HG03575 (cell line): Measurements from ENCODE around the gene SLC25A29.

ENCODE experiments used
- ATAC-seq: cut with Tn5 transposase; IDR thresholded peaks from one replicate; pipeline ENCODE4 v1.9.1; 2021; ENCODE audit not compliant: unreplicated experiment, insufficient number of reproducible peaks, low FRiP score; ENCODE audit errors: extremely low read depth

Gene SLC25A29

DNA sequence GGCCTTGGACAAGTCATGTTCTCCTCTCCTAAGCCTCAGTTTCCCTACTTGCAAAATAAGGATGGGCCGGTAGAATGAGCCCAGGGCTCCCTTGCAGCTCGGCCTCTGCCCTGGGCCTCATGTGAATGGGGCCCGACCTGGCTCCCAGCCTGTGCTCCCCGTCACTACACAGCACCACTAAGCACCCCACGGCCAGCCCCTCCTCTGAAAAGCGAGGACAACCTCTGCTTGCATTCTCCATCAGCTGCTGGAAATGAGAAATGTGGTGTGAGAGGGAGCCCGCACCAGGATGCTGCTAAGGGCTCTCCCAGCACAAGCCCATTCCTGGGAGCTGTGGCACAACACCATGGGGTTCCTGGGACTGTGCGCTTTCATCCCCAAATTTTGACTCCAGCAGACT is 27.1 kb upstream of the SLC25A29 start:
- no peak for ATAC-seq

DNA sequence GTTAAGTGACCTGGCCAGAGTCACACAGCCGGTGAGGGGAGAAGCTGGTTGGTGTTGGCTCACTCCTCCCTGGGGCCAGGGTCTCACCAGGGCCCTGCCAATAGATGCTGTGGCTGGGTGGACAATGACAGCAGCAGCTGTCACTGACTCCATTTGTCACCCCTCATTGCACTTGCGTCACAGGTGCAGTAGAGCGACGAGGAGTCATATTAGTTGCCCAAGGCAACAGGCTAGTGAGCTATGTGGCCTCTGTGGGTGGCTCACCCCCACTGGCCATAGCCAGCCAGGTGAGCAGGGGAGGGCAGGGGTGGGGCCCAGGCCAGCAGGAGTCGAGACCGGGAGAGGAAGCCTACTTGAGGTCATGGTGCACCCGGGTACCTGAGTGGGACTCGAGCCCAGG is 26.6 kb upstream of the SLC25A29 start:
- ATAC-seq: no peak

DNA sequence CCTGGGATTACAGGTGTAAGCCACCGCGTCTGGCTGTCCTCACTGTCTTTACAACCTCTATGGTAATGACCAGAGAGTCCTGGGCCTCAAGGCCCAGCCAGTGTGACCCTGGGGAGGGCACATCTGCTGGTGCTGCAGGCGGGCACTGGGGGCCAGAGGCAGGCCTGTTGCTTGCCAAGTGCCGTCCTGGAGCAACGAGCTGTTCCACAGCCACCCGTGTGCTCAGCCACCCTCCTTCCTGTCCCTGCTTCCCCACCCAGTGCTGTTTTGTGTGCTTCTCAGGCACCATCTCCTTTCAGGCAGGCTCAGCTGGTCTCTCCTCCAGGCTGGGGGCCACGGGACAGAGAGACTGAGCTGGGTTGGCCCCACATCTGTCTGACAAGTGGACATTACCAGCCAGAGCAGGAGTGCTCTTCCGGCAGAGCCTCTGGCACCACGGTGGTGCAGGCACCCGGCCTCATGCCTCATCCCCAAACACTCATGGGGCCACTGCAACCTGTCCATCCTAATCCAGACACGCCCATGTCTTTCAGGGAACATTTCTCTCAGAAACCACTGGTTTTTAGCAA is 25.9 kb upstream of the SLC25A29 start:
- ATAC-seq: no peak

- no peak for ATAC-seq
Observed at GRCh38 chr14:100330388-100330931, 24.2 kb upstream of the SLC25A29 start.

- ATAC-seq: no peak
Observed at GRCh38 chr14:100330007-100330344, 23.7 kb upstream of the SLC25A29 start.

DNA sequence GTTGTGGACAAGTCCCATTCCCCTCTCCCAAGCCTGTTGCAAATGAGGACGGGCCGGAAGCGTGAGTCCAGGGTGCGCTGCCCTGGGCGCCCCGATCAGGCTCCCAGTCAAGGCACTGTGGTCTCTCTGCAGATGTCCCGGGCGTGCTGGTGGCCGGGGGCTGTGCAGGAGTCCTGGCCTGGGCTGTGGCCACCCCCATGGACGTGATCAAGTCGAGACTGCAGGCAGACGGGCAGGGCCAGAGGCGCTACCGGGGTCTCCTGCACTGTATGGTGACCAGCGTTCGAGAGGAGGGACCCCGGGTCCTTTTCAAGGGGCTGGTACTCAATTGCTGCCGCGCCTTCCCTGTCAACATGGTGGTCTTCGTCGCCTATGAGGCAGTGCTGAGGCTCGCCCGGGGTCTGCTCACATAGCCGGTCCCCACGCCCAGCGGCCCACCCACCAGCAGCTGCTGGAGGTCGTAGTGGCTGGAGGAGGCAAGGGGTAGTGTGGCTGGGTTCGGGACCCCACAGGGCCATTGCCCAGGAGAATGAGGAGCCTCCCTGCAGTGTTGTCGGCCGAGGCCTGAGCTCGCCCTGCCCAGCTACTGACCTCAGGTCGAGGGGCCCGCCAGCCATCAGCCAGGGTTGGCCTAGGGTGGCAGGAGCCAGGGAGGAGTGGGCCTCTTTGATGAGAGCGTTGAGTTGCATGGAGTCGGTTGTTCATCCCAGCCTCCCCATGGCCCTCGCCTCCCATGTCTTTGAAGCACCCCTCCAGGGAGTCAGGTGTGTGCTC is 23.2 kb upstream of the SLC25A29 start:
- no peak for ATAC-seq

GRCh38 chr14:100328495-100329163 is 22.4 kb upstream of the SLC25A29 start:
- ATAC-seq: no peak

- no peak for ATAC-seq
Observed at GRCh38 chr14:100327128-100327527, 20.9 kb upstream of the SLC25A29 start.

DNA sequence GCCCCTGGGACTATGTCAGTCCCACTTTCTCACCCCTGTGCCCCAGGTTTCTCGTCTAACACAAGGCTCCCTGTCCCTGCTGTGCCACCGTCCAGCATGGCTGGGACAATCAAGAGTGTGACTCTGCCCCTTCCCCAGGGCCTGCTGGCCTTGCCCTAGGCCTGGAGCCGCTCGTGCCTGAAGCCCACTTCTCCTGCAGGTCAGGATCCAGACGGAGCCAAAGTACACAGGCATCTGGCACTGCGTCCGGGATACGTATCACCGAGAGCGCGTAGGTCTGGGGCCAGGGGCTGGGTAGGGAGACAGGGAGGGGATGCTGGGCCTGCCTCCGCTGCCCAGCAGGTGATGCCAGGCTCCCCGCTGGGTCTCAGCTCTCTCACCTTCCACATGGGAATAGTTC is 19.7 kb upstream of the SLC25A29 start:
- no peak for ATAC-seq

- no peak for ATAC-seq
Observed at GRCh38 chr14:100325231-100325632, 19.0 kb upstream of the SLC25A29 start.

GRCh38 chr14:100323942-100324307 is 17.7 kb upstream of the SLC25A29 start:
- no peak for ATAC-seq

GRCh38 chr14:100323121-100323941 is 17.1 kb upstream of the SLC25A29 start, which contains the start of gene SLC25A47:
Gene SLC25A47, plus strand, starts transcription at chr14:100323339. Its CDS starts 76 bp downstream, at chr14:100323415.
- ATAC-seq: no peak

GRCh38 chr14:100322138-100322957 is 16.1 kb upstream of the SLC25A29 start:
- ATAC-seq: no peak

DNA sequence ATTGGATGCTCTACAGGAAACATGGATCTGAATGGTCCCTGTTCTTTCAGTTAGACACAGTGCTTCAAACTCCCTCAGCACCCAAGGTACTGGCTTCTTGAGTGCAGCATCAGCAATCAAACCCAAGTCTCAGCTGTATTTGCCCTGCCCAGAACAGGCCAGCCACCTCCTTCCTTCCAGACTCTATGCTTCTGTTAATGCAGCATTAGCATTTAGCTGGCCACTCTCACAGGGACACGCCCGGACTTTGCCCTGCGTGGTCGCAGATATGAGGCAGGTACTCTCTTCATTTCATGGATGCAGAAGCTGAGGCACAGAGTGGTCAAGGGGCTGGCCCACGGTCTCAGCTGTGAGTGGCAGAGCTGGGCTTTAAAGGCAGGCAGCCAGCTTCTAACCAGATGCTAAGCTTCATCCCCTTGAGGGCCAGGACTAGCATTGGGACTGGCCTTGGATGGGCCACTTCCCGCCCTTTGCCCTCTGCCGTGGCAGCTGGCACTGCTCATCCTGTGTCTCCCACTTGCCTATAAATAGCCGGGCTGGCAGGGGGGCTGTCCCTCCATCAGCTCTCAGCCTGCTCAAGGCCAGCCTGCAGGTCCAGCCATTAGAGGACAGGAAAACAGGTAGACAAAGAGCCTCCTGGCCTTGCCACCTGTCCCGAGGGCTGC is 15.4 kb upstream of the SLC25A29 start:
- ATAC-seq: no peak

DNA sequence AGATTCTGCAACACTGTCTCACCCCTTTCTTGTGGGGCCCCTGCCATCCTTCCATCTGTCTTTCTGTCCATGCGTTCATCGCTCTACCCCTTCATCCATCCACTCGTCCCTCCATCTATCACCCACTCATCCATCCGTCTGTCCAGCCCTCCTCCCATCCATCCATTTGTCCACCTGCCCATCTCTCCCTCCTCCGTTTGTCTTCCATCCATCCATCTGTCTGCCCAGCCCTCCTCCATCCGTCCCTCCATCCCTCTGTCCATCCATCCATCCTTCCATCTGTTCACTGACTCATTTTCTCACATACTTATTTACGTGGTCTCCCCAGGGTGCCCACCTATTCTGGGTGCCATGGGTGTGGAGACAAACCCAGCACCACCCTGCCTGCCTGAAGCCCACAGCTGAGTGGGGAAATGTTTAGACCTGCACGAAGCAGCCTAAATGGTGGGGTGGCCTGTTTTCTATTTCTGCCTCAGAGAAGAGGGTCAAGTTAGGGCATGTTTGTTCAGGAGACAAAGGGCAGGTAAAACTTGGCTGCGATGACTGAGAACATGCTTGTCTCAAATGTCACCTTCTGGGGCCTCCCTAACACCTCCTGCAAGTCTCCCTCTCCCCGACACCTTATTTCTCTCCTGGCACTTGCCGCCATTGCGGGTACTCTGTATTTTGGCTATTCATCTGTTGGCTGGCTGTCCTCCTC is 14.1 kb upstream of the SLC25A29 start:
- ATAC-seq: no peak

DNA sequence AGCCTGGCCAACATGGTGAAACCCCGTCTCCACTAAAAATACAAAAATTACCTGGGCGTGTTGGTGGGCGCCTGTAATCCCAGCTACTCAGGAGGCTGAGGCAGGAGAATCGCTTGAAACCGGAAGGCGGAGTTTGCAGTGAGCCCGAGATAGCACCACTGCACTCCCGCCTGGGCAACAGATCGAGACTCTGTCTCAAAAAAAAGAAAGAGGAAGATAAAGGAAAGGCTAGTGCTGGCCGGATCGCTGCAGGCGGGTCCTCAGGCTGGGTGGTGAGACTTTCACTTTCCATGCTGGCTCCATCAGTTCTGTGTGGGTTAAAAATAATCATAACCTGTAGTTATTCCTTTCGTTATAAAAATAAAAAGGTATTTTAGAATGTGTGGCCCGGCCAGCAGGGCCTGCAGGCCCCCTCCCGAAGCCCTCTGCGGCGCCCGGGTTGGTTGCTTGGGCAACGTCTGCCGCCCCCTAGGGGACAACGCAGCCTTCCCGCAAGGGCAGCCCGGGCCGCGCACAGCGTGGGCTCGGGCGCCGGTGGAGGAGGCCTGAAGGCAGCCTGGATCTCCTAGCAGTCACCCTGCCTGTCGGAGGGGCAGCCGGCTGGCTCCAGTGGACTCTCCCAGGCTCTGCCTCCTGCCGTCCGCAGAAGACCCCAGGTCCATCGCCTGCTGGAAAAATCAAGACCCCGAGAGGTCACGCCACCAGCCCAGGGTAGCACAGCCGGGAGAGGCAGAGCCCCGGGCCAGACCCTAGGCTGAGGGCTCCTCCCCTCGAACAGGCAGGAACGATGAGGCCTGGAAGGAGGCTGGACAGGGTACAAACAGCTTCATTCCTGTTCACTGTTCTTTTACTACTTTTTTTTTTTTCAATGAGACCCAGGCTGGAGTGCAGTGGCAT is 11.9 kb upstream of the SLC25A29 start:
- no peak for ATAC-seq

DNA sequence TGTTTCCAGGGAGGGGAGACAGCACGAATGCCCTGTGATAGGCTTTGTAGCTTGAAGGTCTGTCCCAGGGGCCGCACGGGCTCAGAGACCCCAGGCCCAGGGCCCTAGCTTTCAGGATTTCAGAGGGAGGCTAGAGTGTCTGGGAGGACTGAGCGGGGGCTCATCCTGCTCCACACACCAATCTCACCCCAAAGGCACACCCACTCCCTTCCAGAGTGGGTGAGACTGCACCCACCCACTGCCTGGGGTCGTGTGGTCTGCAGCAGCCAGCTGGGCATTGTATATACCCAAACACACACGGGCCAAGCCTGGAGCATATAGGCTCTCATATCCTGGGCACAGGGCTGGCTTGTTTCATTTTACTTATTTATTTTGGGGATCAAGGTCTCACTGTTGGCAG is 11.1 kb upstream of the SLC25A29 start:
- no peak for ATAC-seq
